Measurements from ENCODE around the gene WDR70. TPM values are rescaled to one million over a fixed set of nuclear protein-coding genes. Genes with fewer than 3 reads are reported as not detected.
"Not testable (repeated sequence)": the region's sequence is repeated elsewhere in the genome, so short reads cannot be mapped to it uniquely, and the experiment has no call there.

Gene WDR70
- total and polyA plus RNA-seq, 2 donors (not counting 1 experiment from before 2014, with no cell fraction given), result 31.4 to 34.0 TPM

DNA sequence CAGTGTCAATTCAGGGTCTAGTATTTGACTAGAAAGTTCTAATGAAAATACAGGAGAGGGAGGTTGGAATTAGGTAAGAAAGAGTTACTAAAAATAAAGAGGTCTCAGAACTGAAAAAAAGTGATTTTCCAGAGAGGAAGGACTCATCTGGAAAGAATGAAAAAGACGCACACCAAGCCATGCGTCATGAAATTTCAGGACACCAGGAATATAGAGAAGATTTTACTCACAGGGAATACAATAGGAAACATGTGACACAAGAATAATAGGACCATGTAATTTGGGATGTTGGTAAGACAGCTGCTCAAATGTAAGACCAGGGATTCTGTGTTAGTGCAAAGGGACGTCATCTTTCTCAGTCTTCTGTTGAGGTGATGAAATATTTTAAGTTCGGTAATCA lies 236.1 kb downstream of the WDR70 start:
- Histone ChIP-seq H4K20me1 (ENCODE audit: control insufficient read depth, extremely low read depth, insufficient read depth, low read length) (no peaks in the 10 kb centered on the region), H3K9me3 (ENCODE audit: control insufficient read depth, insufficient read depth, low read depth, low read length) (no peaks in the 10 kb centered on the region), H3K4me2 (ENCODE audit: extremely low read depth, insufficient read depth, low read length) (no peak overlapping the region), H3K36me3 (ENCODE audit: control insufficient read depth, insufficient read depth, low read length) (no peaks in the 10 kb centered on the region), H3K27ac (ENCODE audit: insufficient read depth, low read length) (no peak overlapping the region), H3K27me3 (ENCODE audit: control insufficient read depth, insufficient read depth, low read length) (no peaks in the 10 kb centered on the region), H2AFZ (ENCODE audit: low read length) (no peak overlapping the region), H3K4me1 (ENCODE audit: control insufficient read depth, extremely low read depth, insufficient read depth, low read length) (no peaks in the 10 kb centered on the region), H3K4me3 (replicated peaks in 1 of 4; ENCODE audit: control extremely low read depth in 1 of 4, insufficient read depth in 1 of 4, low read depth in 3 of 4, low read length in 4 of 4) (no peak overlapping the region), H3K79me2 (ENCODE audit: control insufficient read depth, insufficient read depth, low read length) (no peaks in the 10 kb centered on the region), H3K9ac (ENCODE audit: insufficient read depth, low read length) (no peak overlapping the region)
- peak; percentile 54 to 97 for DNase-seq (ENCODE audit: low read depth in 2 of 2)
- no peak for TF ChIP-seq EZH2 (IDR thresholded peaks at IDR 0.05; ENCODE audit: low read length, missing control alignments)
- TF ChIP-seq, protein P1, sequence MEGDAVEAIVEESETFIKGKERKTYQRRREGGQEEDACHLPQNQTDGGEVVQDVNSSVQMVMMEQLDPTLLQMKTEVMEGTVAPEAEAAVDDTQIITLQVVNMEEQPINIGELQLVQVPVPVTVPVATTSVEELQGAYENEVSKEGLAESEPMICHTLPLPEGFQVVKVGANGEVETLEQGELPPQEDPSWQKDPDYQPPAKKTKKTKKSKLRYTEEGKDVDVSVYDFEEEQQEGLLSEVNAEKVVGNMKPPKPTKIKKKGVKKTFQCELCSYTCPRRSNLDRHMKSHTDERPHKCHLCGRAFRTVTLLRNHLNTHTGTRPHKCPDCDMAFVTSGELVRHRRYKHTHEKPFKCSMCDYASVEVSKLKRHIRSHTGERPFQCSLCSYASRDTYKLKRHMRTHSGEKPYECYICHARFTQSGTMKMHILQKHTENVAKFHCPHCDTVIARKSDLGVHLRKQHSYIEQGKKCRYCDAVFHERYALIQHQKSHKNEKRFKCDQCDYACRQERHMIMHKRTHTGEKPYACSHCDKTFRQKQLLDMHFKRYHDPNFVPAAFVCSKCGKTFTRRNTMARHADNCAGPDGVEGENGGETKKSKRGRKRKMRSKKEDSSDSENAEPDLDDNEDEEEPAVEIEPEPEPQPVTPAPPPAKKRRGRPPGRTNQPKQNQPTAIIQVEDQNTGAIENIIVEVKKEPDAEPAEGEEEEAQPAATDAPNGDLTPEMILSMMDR (conservative IDR thresholded peaks at IDR 0.05 in 1 of 2, IDR thresholded peaks at IDR 0.05 in 1 of 2; ENCODE audit: low read depth in 1 of 2, low read length in 2 of 2), result no peak

DNA sequence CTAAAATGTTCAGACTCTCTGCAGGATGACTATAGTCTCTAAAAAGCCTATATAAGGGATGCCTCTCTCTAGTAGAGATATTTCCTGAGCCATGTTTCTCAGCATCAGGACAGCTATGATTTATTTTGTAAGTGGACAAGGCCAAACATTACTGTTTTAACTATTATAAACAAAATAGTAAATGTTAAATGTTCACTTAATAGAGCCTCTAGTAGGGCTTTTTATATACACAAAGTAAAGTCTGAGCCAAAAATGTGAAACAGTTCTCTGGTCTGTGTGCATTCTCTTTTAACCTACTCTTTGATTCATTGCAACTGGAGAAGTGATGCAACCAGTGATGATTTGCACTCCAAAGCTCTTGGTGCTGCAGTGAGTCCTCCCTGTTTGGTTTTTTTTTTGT lies 240.2 kb downstream of the WDR70 start:
- Histone ChIP-seq H3K4me1 (ENCODE audit: control insufficient read depth, extremely low read depth, insufficient read depth, low read length) (no peaks in the 10 kb centered on the region), H3K36me3 (ENCODE audit: control insufficient read depth, insufficient read depth, low read length) (no peaks in the 10 kb centered on the region), H3K79me2 (ENCODE audit: control insufficient read depth, insufficient read depth, low read length) (no peaks in the 10 kb centered on the region), H3K27me3 (ENCODE audit: control insufficient read depth, insufficient read depth, low read length) (no peaks in the 10 kb centered on the region), H3K4me2 (ENCODE audit: extremely low read depth, insufficient read depth, low read length) (no peak overlapping the region), H3K9ac (ENCODE audit: insufficient read depth, low read length) (no peak overlapping the region), H3K9me3 (ENCODE audit: control insufficient read depth, insufficient read depth, low read depth, low read length) (no peaks in the 10 kb centered on the region), H3K4me3 (replicated peaks in 1 of 4; ENCODE audit: control extremely low read depth in 1 of 4, insufficient read depth in 1 of 4, low read depth in 3 of 4, low read length in 4 of 4) (no peak overlapping the region), H4K20me1 (ENCODE audit: control insufficient read depth, extremely low read depth, insufficient read depth, low read length) (no peaks in the 10 kb centered on the region), H3K27ac (ENCODE audit: insufficient read depth, low read length) (no peak overlapping the region), H2AFZ (ENCODE audit: low read length) (no peak overlapping the region)
- peak; percentile 64 to 89 for DNase-seq (ENCODE audit: low read depth in 2 of 2)
- TF ChIP-seq EZH2 (IDR thresholded peaks at IDR 0.05; ENCODE audit: low read length, missing control alignments), result no peak

- not testable (repeated sequence) for H4K20me1 ChIP-seq (ENCODE audit: control insufficient read depth, extremely low read depth, insufficient read depth, low read length); H3K4me3 ChIP-seq (replicated peaks in 1 of 4; ENCODE audit: control extremely low read depth in 1 of 4, insufficient read depth in 1 of 4, low read depth in 3 of 4, low read length in 4 of 4); H3K27ac ChIP-seq (ENCODE audit: insufficient read depth, low read length); H3K4me1 ChIP-seq (ENCODE audit: control insufficient read depth, extremely low read depth, insufficient read depth, low read length); H3K9me3 ChIP-seq (ENCODE audit: control insufficient read depth, insufficient read depth, low read depth, low read length); DNase-seq (ENCODE audit: low read depth in 2 of 2); H3K4me2 ChIP-seq (ENCODE audit: extremely low read depth, insufficient read depth, low read length); H3K79me2 ChIP-seq (ENCODE audit: control insufficient read depth, insufficient read depth, low read length); H3K36me3 ChIP-seq (ENCODE audit: control insufficient read depth, insufficient read depth, low read length); H3K9ac ChIP-seq (ENCODE audit: insufficient read depth, low read length); H2AFZ ChIP-seq (ENCODE audit: low read length); H3K27me3 ChIP-seq (ENCODE audit: control insufficient read depth, insufficient read depth, low read length)
These were observed 243.2 kb downstream of the WDR70 start for GRCh38 chr5:37622354-37622753.

GRCh38 chr5:37626266-37626665 lies 247.1 kb downstream of the WDR70 start:
- no peaks in the 10 kb centered on the region for H3K36me3 ChIP-seq (ENCODE audit: control insufficient read depth, insufficient read depth, low read length)
- no peak overlapping the region for H3K4me3 ChIP-seq (replicated peaks in 1 of 4; ENCODE audit: control extremely low read depth in 1 of 4, insufficient read depth in 1 of 4, low read depth in 3 of 4, low read length in 4 of 4)
- H3K79me2 ChIP-seq (ENCODE audit: control insufficient read depth, insufficient read depth, low read length), result no peaks in the 10 kb centered on the region
- no peak overlapping the region for H3K27ac ChIP-seq (ENCODE audit: insufficient read depth, low read length)
- H3K9me3 ChIP-seq (ENCODE audit: control insufficient read depth, insufficient read depth, low read depth, low read length), result no peaks in the 10 kb centered on the region
- no peaks in the 10 kb centered on the region for H3K4me1 ChIP-seq (ENCODE audit: control insufficient read depth, extremely low read depth, insufficient read depth, low read length)
- no peak overlapping the region for H2AFZ ChIP-seq (ENCODE audit: low read length)
- no peaks in the 10 kb centered on the region for H4K20me1 ChIP-seq (ENCODE audit: control insufficient read depth, extremely low read depth, insufficient read depth, low read length)
- H3K9ac ChIP-seq (ENCODE audit: insufficient read depth, low read length), result no peak overlapping the region
- no peak for TF ChIP-seq EZH2 (IDR thresholded peaks at IDR 0.05; ENCODE audit: low read length, missing control alignments)
- TF ChIP-seq, protein P1 (conservative IDR thresholded peaks at IDR 0.05 in 1 of 2, IDR thresholded peaks at IDR 0.05 in 1 of 2; ENCODE audit: low read depth in 1 of 2, low read length in 2 of 2), result no peak
- no peak overlapping the region for H3K4me2 ChIP-seq (ENCODE audit: extremely low read depth, insufficient read depth, low read length)
- no peak for DNase-seq (ENCODE audit: low read depth in 2 of 2)
- no peaks in the 10 kb centered on the region for H3K27me3 ChIP-seq (ENCODE audit: control insufficient read depth, insufficient read depth, low read length)

Data from fibroblast of lung (primary cell).